Keratinocyte (primary cell): Measurements from ENCODE around the gene IL17RD. TPM values are rescaled to one million over a fixed set of nuclear protein-coding genes. Genes with fewer than 3 reads are reported as not detected.

Experiments
- DNase-seq: peaks from one replicate; pipeline ENCODE4 v3.0.0-alpha.2; 2011; ENCODE audit warnings: low read depth, missing footprints, low spot score
- FAIRE-seq: peaks from 2 replicates; lab custom pipeline; 2011; peaks lifted over from hg19 to GRCh38; lab: Jason Lieb, UNC
- H2AFZ ChIP-seq: 2 replicates; pipeline ENCODE4 v1.6.0; 2012; ENCODE audit warnings: low read length, control low read depth, inconsistent platforms; ENCODE audit not compliant: control insufficient read depth
- H3K27ac ChIP-seq: 2 replicates; pipeline ENCODE4 v1.5.1; 2011; ENCODE audit warnings: low read length; ENCODE audit not compliant: control insufficient read depth, insufficient read depth
- H3K27me3 ChIP-seq: 3 replicates; pipeline ENCODE4 v1.6.0; 2011; ENCODE audit warnings: low read length; ENCODE audit not compliant: control insufficient read depth, insufficient read depth; ENCODE audit errors: extremely low read depth
- H3K36me3 ChIP-seq, 2 experiments: 2 replicates in 1 of 2; 3 replicates in 1 of 2; pipeline ENCODE4 v1.5.1; 2011; ENCODE audit warnings: low read length in 2 of 2, mild to moderate bottlenecking in 1 of 2; ENCODE audit not compliant: control insufficient read depth in 2 of 2, insufficient read depth in 2 of 2; ENCODE audit errors: extremely low read depth in 1 of 2
- H3K4me1 ChIP-seq: 3 replicates; pipeline ENCODE4 v1.5.1; 2011; ENCODE audit warnings: low read length; ENCODE audit not compliant: control insufficient read depth, insufficient read depth; ENCODE audit errors: extremely low read depth
- H3K4me2 ChIP-seq: 3 replicates; pipeline ENCODE4 v1.6.0; 2011; ENCODE audit warnings: low read depth, low read length; ENCODE audit not compliant: control insufficient read depth, insufficient read depth; ENCODE audit errors: extremely low read depth
- H3K4me3 ChIP-seq, 3 experiments: fragments of 200-600 bp in 1 of 3; sonication (generic) in 1 of 3; 2 replicates in 2 of 3; 3 replicates in 1 of 3; pipeline ENCODE4 v1.5.1; 2011 to 2016; ENCODE audit warnings: low read length in 3 of 3, mild to moderate bottlenecking in 3 of 3, control low read depth in 2 of 3, inconsistent platforms in 1 of 3, low read depth in 1 of 3, mixed read lengths in 1 of 3, mixed run types in 1 of 3, moderate library complexity in 1 of 3; ENCODE audit not compliant: control insufficient read depth in 2 of 3, insufficient read depth in 2 of 3; ENCODE audit errors: extremely low read depth in 1 of 3
- H3K79me2 ChIP-seq: 2 replicates; pipeline ENCODE4 v1.6.0; 2012; ENCODE audit warnings: low read length; ENCODE audit not compliant: control insufficient read depth, insufficient read depth
- H3K9ac ChIP-seq: 3 replicates; pipeline ENCODE4 v1.6.0; 2011; ENCODE audit warnings: low read length; ENCODE audit not compliant: control insufficient read depth, insufficient read depth; ENCODE audit errors: extremely low read depth
- H3K9me1 ChIP-seq: 3 replicates; pipeline ENCODE4 v1.6.0; 2011; ENCODE audit warnings: low read length; ENCODE audit not compliant: control insufficient read depth, insufficient read depth; ENCODE audit errors: extremely low read depth
- H3K9me3 ChIP-seq: 2 replicates; pipeline ENCODE4 v1.5.1; 2012; ENCODE audit warnings: low read depth, low read length; ENCODE audit not compliant: control insufficient read depth
- H4K20me1 ChIP-seq: 3 replicates; pipeline ENCODE4 v1.6.0; 2011; ENCODE audit warnings: low read length; ENCODE audit not compliant: control insufficient read depth, insufficient read depth; ENCODE audit errors: extremely low read depth
- CTCF ChIP-seq, 3 experiments: IDR thresholded peaks in 1 of 3; conservative IDR thresholded peaks in 1 of 3; optimal IDR thresholded peaks in 1 of 3; 2 replicates in 2 of 3; 3 replicates in 1 of 3; pipeline versions ENCODE3 to v1.5.1; 2011; ENCODE audit warnings: low read length in 3 of 3, mild to moderate bottlenecking in 3 of 3, moderate library complexity in 2 of 3, control low read depth in 1 of 3, inconsistent platforms in 1 of 3; ENCODE audit not compliant: insufficient read depth in 2 of 3; ENCODE audit errors: extremely low read depth in 1 of 3
- EZH2 ChIP-seq: IDR thresholded peaks from one replicate; pipeline ENCODE4 v1.6.1; 2012; ENCODE audit warnings: inconsistent platforms, mild to moderate bottlenecking, low read length, moderate library complexity
- dilution Hi-C: fragments of 300-500 bp; cut with MboI; formaldehyde crosslinking; loops from one replicate; pipeline ENCODE4 v1.7.0; 2020; ENCODE audit warnings: low sequenced_read_pairs; ENCODE audit not compliant: extremely low pct_ligation_motif_present
- polyA plus RNA-seq, 5 experiments: library from polyadenylated mRNA; depleted of rRNA in 3 of 5; stranded (reverse) in 3 of 5; stranded (forward) in 1 of 5; unstranded in 1 of 5; fragments of >200 nt; gene quantifications; 1 replicate in 1 of 5; 2 replicates in 3 of 5; 3 replicates in 1 of 5; pipeline versions ENCODE4 v1.2.1 to v1.2.3, GENCODE V29; 2011 to 2012; ENCODE audit warnings: missing spikeins in 2 of 5, low read depth in 1 of 5, low replicate concordance in 1 of 5

Gene IL17RD
- polyA plus RNA-seq, 1 donor (not counting 4 experiments of a cell fraction or from before 2014, with no cell fraction given), result 1.4 TPM

- H3K4me3 ChIP-seq, result no peak overlapping the region
- H2AFZ ChIP-seq, result no peak overlapping the region
- H3K79me2 ChIP-seq, result no peaks in the 10 kb centered on the region
- no peak overlapping the region for H3K27ac ChIP-seq
- DNase-seq (no peak), FAIRE-seq (no peak)
- TF ChIP-seq CTCF (optimal IDR thresholded peaks at IDR 0.05 in 1 of 3, IDR thresholded peaks at IDR 0.05 in 1 of 3, conservative IDR thresholded peaks at IDR 0.05 in 1 of 3; ENCODE audit: extremely low read depth in 1 of 3, insufficient read depth in 2 of 3, low read length in 3 of 3), result no peak
- no peak for TF ChIP-seq EZH2
- no peaks in the 10 kb centered on the region for H3K36me3 ChIP-seq
- no peaks in the 10 kb centered on the region for H3K9me3 ChIP-seq
- H3K9ac ChIP-seq, result no peak overlapping the region
- no peaks in the 10 kb centered on the region for H3K9me1 ChIP-seq
- no peak overlapping the region for H3K4me2 ChIP-seq
- H4K20me1 ChIP-seq, result no peaks in the 10 kb centered on the region
- no peaks in the 10 kb centered on the region for H3K27me3 ChIP-seq
- peaks cover 7% of the 10 kb centered on the region for H3K4me1 ChIP-seq
- dilution Hi-C loops, result loop anchor here (25.0 kb wide), 1 partner anchor 110 kb away; no protein-coding TSS in a partner anchor
Observed at GRCh38 chr3:57097536-57097935, 67.6 kb downstream of the IL17RD start.

GRCh38 chr3:57095363-57095762 lies 69.8 kb downstream of the IL17RD start:
- FAIRE-seq (no peak), DNase-seq (no peak)
- H3K9ac ChIP-seq, result no peak overlapping the region
- TF ChIP-seq CTCF (optimal IDR thresholded peaks at IDR 0.05 in 1 of 3, IDR thresholded peaks at IDR 0.05 in 1 of 3, conservative IDR thresholded peaks at IDR 0.05 in 1 of 3; ENCODE audit: extremely low read depth in 1 of 3, insufficient read depth in 2 of 3, low read length in 3 of 3) (no peak), EZH2 (no peak)
- no peak overlapping the region for H2AFZ ChIP-seq
- H3K36me3 ChIP-seq, result no peaks in the 10 kb centered on the region
- H3K4me3 ChIP-seq, result no peak overlapping the region
- no peaks in the 10 kb centered on the region for H3K79me2 ChIP-seq
- dilution Hi-C loops, result loop anchor here (25.0 kb wide), 1 partner anchor 108 kb away; no protein-coding TSS in a partner anchor
- H4K20me1 ChIP-seq, result no peaks in the 10 kb centered on the region
- H3K27ac ChIP-seq, result no peak overlapping the region
- H3K4me2 ChIP-seq, result no peak overlapping the region
- H3K9me3 ChIP-seq, result no peaks in the 10 kb centered on the region
- H3K27me3 ChIP-seq, result no peaks in the 10 kb centered on the region
- H3K4me1 ChIP-seq, result peaks cover 7% of the 10 kb centered on the region
- H3K9me1 ChIP-seq, result no peaks in the 10 kb centered on the region
